HepG2 (cell line): ENCODE data around the gene KDM7A. TPM values are rescaled to one million over a fixed set of nuclear protein-coding genes. Genes with fewer than 3 reads are reported as not detected.
A peak's percentile ranks its signal among the peaks of the same experiment; 100 is the strongest.

Source experiments
- ATAC-seq: fragments of 200-7000 bp; cut with Tn5 transposase; 3 replicates; pipeline ENCODE4 v1.9.1; 2020; ENCODE audit warnings: mild to moderate bottlenecking, moderate library complexity
- BruUV-seq: library from RNA; stranded (reverse); fragments of 400-500 nt; replicated peaks from 2 replicates; lab custom pipeline; 2021; lab: Mats Ljungman, UMichigan
- CTCF ChIA-PET: fragments of 300-600 bp; formaldehyde crosslinking; extraction: SDS; loops from one replicate; lab custom pipeline; 2021; ENCODE audit warnings: low total read pairs, inconsistent platforms, low intra/inter-chr PET ratio; lab: Yijun Ruan, JAX
- POLR2A ChIA-PET: fragments of 350-600 bp; sonication (Branson Sonifier 250); formaldehyde crosslinking; loops from one replicate; lab custom pipeline; 2020; ENCODE audit warnings: antibody characterized with exemption, inconsistent platforms; lab: Yijun Ruan, JAX
- DNase-seq: peaks from one replicate; pipeline ENCODE4 v3.0.0-alpha.2; 2015; ENCODE audit warnings: low spot score
- FAIRE-seq: peaks from 3 replicates; lab custom pipeline; 2011; peaks lifted over from hg19 to GRCh38; lab: Jason Lieb, UNC
- H2AFZ ChIP-seq: one replicate; pipeline ENCODE4 v1.6.1; 2011; ENCODE audit warnings: low read length, inconsistent platforms
- H3K27ac ChIP-seq: fragments of 300-600 bp; 3 replicates; pipeline ENCODE4 v1.8.0; 2011; ENCODE audit warnings: mixed run types, mild to moderate bottlenecking, mixed read lengths, low read length, inconsistent platforms; ENCODE audit not compliant: insufficient read depth; ENCODE audit errors: extremely low read length
- H3K27me3 ChIP-seq, 2 experiments: fragments of 200-600 bp in 1 of 2; 2 replicates in 1 of 2; 3 replicates in 1 of 2; pipeline versions ENCODE4 v1.6.0 to v1.8.0; 2011; ENCODE audit warnings: low read length in 2 of 2, mild to moderate bottlenecking in 2 of 2, moderate library complexity in 2 of 2, inconsistent platforms in 1 of 2; ENCODE audit not compliant: insufficient read depth in 2 of 2, control insufficient read depth in 1 of 2
- H3K36me3 ChIP-seq, 2 experiments: fragments of 200-600 bp in 1 of 2; replicated peaks in 1 of 2; 2 replicates in 1 of 2; 3 replicates in 1 of 2; pipeline versions ENCODE4 v1.5.1 to v1.8.0; 2011; ENCODE audit warnings: low read length in 2 of 2, inconsistent platforms in 1 of 2; ENCODE audit not compliant: insufficient read depth in 2 of 2, control insufficient read depth in 1 of 2
- H3K4me1 ChIP-seq: 2 replicates; pipeline ENCODE4 v1.5.1; 2012; ENCODE audit warnings: low read length, inconsistent platforms; ENCODE audit not compliant: insufficient read depth
- H3K4me2 ChIP-seq: 2 replicates; pipeline ENCODE4 v1.6.0; 2011; ENCODE audit warnings: low read depth, low read length, inconsistent platforms
- H3K4me3 ChIP-seq, 3 experiments: fragments of 200-600 bp in 1 of 3; sonication (generic), shearing (Covaris generic) in 1 of 3; replicated peaks in 1 of 3; 2 replicates each; pipeline ENCODE4 v1.5.1; 2011 to 2016; ENCODE audit warnings: low read length in 3 of 3, inconsistent platforms in 2 of 3, low read depth in 2 of 3, mild to moderate bottlenecking in 2 of 3, control low read depth in 1 of 3, mixed read lengths in 1 of 3; ENCODE audit not compliant: insufficient read depth in 1 of 3
- H3K79me2 ChIP-seq: one replicate; pipeline ENCODE4 v1.6.1; 2011; ENCODE audit warnings: low read length, inconsistent platforms; ENCODE audit not compliant: insufficient read depth
- H3K9ac ChIP-seq: 2 replicates; pipeline ENCODE4 v1.6.0; 2011; ENCODE audit warnings: mild to moderate bottlenecking, low read depth, low read length, inconsistent platforms; ENCODE audit not compliant: insufficient read depth
- H3K9me3 ChIP-seq: 2 replicates; pipeline ENCODE4 v1.5.1; 2012; ENCODE audit warnings: mild to moderate bottlenecking, low read length
- H4K20me1 ChIP-seq: 2 replicates; pipeline ENCODE4 v1.6.0; 2011; ENCODE audit warnings: inconsistent platforms, mild to moderate bottlenecking, low read length, moderate library complexity; ENCODE audit not compliant: insufficient read depth
- ATF1 ChIP-seq: IDR thresholded peaks from 2 replicates; pipeline ENCODE4 v1.6.1; 2016; ENCODE audit warnings: mild to moderate bottlenecking, control low read depth
- HNRNPH1 ChIP-seq: fragments of 200-400 bp; formaldehyde crosslinking; optimal IDR thresholded peaks from 2 replicates; pipeline ENCODE3; 2017; ENCODE audit warnings: mild to moderate bottlenecking, low read depth, low read length
- MTA1 ChIP-seq: sonication (generic); formaldehyde crosslinking; IDR thresholded peaks from 2 replicates; pipeline ENCODE4 v1.4.0; 2020; ENCODE audit warnings: missing genetic modification reagents, mild to moderate bottlenecking, borderline replicate concordance
- NBN ChIP-seq: fragments of 450-650 bp; conservative IDR thresholded peaks from 2 replicates; pipeline ENCODE4 v1.6.1; 2017
- RAD51 ChIP-seq: fragments of 450-650 bp; IDR thresholded peaks from 2 replicates; pipeline ENCODE4 v1.6.1; 2016; ENCODE audit warnings: borderline replicate concordance
- RBM22 ChIP-seq: fragments of 200-400 bp; formaldehyde crosslinking; optimal IDR thresholded peaks from 2 replicates; pipeline ENCODE3; 2017; ENCODE audit warnings: mild to moderate bottlenecking, low read length, moderate library complexity
- SMAD9 ChIP-seq: sonication (generic); formaldehyde crosslinking; IDR thresholded peaks from 2 replicates; pipeline ENCODE4 v1.5.1; 2020; ENCODE audit warnings: mild to moderate bottlenecking, missing genetic modification reagents
- TGIF2 ChIP-seq: IDR thresholded peaks from 2 replicates; pipeline ENCODE4 v1.6.1; 2016; ENCODE audit warnings: control low read depth, missing compliant biosample characterization
- ZBTB3 ChIP-seq: sonication (generic); formaldehyde crosslinking; IDR thresholded peaks from 2 replicates; pipeline ENCODE4 v1.4.0; 2020; ENCODE audit warnings: low read depth, mild to moderate bottlenecking, moderate library complexity, missing genetic modification reagents, borderline replicate concordance
- ZNF205 ChIP-seq: IDR thresholded peaks from 2 replicates; pipeline ENCODE4 v1.6.1; 2018; ENCODE audit warnings: missing biosample characterization, missing genetic modification reagents
- WGBS: methylation state at CpG from one replicate; pipeline ENCODE4 v1.1.6; 2017; ENCODE audit warnings: low lambda C conversion rate; 5-methylcytosine and 5-hydroxymethylcytosine counted together
- in situ Hi-C: cut with HindIII; loops from 2 replicates; pipeline ENCODE4 v1.10.0; 2017; ENCODE audit warnings: low pct_unique_long_range_greater_than_20kb; ENCODE audit not compliant: extremely low pct_ligation_motif_present
- intact Hi-C: fragments of 100-400 bp; cut with micrococcal nuclease; formaldehyde crosslinking; loops from one replicate; pipeline ENCODE4 v1.10.0; 2022; ENCODE audit not compliant: unreplicated experiment
- polyA plus RNA-seq, 8 experiments: library from polyadenylated mRNA; depleted of rRNA in 3 of 8; stranded (reverse) in 7 of 8; unstranded in 1 of 8; fragments of >200 nt; fragmentation: Illumina TruSeq in 4 of 8; extraction: Trizol in 4 of 8; gene quantifications; 2 replicates each; pipeline versions ENCODE4 v1.2.1 to v1.2.3, GENCODE V29; 2011 to 2016; ENCODE audit warnings: low read depth in 4 of 8, missing spikeins in 1 of 8, mixed read lengths in 1 of 8; ENCODE audit not compliant: insufficient read depth in 1 of 8
- total RNA-seq, 5 experiments: library from RNA; depleted of rRNA; stranded (reverse); fragments of >200 nt; fragmentation: Illumina TruSeq; extraction: Trizol; gene quantifications; 2 replicates each; pipeline ENCODE4 v1.2.3, GENCODE V29; 2016; ENCODE audit warnings: low read depth in 1 of 5
- TF ChIP-seq, protein P1 (sequence below): IDR thresholded peaks from 2 replicates; pipeline ENCODE4 v1.4.0; 2020; ENCODE audit warnings: mild to moderate bottlenecking, missing genetic modification reagents
- TF ChIP-seq, protein P2 (sequence below): sonication (generic); formaldehyde crosslinking; IDR thresholded peaks from 2 replicates; pipeline ENCODE4 v1.8.0; 2022; ENCODE audit warnings: missing genetic modification reagents, mild to moderate bottlenecking, inconsistent platforms, borderline replicate concordance

KDM7A gene
- total and polyA plus RNA-seq, 2 of the 13 experiments (the other 11 are each of a cell fraction or from before 2014, with no cell fraction given), result 10.8 to 16.8 TPM

DNA sequence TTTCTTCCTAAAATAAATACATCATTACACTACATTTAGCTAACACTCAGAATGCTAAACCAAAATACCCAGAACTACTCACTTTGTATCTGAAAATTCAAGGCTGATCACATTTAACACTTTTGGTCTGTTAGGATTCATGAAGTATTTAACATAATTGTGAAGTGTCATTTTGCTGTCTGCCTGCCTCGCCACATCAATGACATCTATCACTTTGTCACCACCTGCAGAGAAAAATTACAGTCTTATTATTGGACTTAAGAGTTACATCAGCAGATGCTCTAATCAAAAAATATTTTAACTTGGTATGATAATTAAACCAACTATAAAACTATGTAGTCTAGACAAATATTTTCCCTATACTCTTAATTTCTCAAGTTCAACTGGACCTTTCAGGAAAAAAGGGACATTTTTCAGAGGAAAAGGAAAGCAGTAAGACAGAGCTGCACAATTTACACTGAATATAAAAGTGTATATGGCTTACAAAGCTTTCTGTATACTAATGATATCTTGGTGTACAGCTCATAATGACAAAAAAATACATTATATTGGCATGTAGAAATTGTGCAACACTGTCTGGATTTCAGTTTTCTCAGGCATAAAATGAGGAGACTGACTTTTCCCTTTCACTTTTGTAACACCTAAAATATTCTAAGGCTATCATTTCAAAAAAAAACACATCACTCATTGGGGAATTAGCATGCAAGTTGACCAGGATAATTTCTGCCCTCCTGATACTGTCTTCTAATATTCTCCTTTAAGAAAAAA, 49.2 kb downstream of the KDM7A start:
- no peaks in the 10 kb centered on the region for H3K79me2 ChIP-seq
- no peak for FAIRE-seq
- in situ Hi-C loops, result no loop called here
- H3K36me3 ChIP-seq, result peaks cover 25 to 81% of the 10 kb centered on the region in 2 experiments
- H3K4me1 ChIP-seq, result no peaks in the 10 kb centered on the region
- ChIA-PET POLR2A (no interaction called here), CTCF (no interaction called here)
- H3K4me2 ChIP-seq, result no peak overlapping the region
- WGBS, result 100% methylated on average over 1 of the region's 1 CpG
- no peak for DNase-seq
- no peak overlapping the region for H3K27ac ChIP-seq
- H2AFZ ChIP-seq, result no peak overlapping the region
- no peak overlapping the region for H3K4me3 ChIP-seq
- no peak overlapping the region for H3K9ac ChIP-seq
- no peak for ATAC-seq
- peaks cover 8% of the 10 kb centered on the region; the same call in 1 of the 2 replicates for H4K20me1 ChIP-seq
- H3K9me3 ChIP-seq, result no peaks in the 10 kb centered on the region
- TF ChIP-seq RBM22, result peak; percentile 21
- no peak for TF ChIP-seq ZBTB3 (CRISPR knock-in tag)
- TF ChIP-seq, all 625 proteins: peak for 1
- intact Hi-C loops, result no loop called here
- no TSS peak for BruUV-seq
- H3K27me3 ChIP-seq, result no peaks in the 10 kb centered on the region

DNA sequence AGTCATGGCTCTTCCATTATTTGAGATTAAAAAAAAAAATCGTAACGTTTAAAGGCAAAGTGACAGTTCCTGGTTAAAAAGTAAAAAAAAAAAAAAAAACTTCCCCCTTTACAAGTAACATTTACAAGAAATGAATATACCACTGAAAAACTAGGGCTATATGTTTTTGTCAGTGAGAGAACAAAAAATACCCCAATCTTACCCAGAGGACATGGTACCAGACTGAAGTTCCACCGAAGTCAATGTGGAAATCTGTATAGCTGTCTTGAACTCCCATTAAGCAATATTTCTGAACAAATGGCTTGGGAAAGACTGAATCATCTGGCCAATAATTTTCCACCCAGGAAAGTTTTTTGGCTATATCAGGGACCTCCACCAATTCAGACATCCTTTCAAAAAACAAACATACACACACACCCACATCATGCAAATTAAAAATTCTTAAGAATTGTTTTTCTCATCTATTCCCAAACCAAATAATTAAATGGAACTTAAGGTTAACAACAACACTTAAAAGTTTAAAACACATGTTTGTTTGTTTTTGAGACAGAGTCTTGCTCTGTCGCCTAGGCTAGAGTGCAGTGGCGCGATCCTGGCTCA, 50.2 kb downstream of the KDM7A start:
- Histone ChIP-seq H2AFZ (no peak overlapping the region), H3K4me1 (no peaks in the 10 kb centered on the region), H3K9me3 (no peaks in the 10 kb centered on the region), H3K4me3 (no peak overlapping the region), H3K79me2 (no peaks in the 10 kb centered on the region), H3K9ac (no peak overlapping the region), H3K36me3 (peaks cover 24 to 78% of the 10 kb centered on the region in 2 experiments), H3K27me3 (no peaks in the 10 kb centered on the region), H3K4me2 (no peak overlapping the region), H3K27ac (no peak overlapping the region), H4K20me1 (peaks cover 8% of the 10 kb centered on the region)
- in situ Hi-C loops, result no loop called here
- ATAC-seq, result no peak
- intact Hi-C loops, result no loop called here
- ChIA-PET CTCF (no interaction called here), POLR2A (no interaction called here)
- no peak for DNase-seq
- TSS peak; percentile 4 for BruUV-seq
- FAIRE-seq, result no peak
- 93% methylated on average over 6 of the region's 6 CpGs for WGBS
- TF ChIP-seq, protein P1, sequence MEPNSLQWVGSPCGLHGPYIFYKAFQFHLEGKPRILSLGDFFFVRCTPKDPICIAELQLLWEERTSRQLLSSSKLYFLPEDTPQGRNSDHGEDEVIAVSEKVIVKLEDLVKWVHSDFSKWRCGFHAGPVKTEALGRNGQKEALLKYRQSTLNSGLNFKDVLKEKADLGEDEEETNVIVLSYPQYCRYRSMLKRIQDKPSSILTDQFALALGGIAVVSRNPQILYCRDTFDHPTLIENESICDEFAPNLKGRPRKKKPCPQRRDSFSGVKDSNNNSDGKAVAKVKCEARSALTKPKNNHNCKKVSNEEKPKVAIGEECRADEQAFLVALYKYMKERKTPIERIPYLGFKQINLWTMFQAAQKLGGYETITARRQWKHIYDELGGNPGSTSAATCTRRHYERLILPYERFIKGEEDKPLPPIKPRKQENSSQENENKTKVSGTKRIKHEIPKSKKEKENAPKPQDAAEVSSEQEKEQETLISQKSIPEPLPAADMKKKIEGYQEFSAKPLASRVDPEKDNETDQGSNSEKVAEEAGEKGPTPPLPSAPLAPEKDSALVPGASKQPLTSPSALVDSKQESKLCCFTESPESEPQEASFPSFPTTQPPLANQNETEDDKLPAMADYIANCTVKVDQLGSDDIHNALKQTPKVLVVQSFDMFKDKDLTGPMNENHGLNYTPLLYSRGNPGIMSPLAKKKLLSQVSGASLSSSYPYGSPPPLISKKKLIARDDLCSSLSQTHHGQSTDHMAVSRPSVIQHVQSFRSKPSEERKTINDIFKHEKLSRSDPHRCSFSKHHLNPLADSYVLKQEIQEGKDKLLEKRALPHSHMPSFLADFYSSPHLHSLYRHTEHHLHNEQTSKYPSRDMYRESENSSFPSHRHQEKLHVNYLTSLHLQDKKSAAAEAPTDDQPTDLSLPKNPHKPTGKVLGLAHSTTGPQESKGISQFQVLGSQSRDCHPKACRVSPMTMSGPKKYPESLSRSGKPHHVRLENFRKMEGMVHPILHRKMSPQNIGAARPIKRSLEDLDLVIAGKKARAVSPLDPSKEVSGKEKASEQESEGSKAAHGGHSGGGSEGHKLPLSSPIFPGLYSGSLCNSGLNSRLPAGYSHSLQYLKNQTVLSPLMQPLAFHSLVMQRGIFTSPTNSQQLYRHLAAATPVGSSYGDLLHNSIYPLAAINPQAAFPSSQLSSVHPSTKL (CRISPR knock-in tag), result no peak
- TF ChIP-seq TGIF2 (CRISPR knock-in tag) (no peak), HNRNPH1 (no peak), NBN (no peak), SMAD9 (CRISPR knock-in tag) (no peak), ATF1 (CRISPR knock-in tag) (no peak), RAD51 (no peak), ZNF205 (no peak), MTA1 (CRISPR knock-in tag) (no peak)
- TF ChIP-seq, protein P2, sequence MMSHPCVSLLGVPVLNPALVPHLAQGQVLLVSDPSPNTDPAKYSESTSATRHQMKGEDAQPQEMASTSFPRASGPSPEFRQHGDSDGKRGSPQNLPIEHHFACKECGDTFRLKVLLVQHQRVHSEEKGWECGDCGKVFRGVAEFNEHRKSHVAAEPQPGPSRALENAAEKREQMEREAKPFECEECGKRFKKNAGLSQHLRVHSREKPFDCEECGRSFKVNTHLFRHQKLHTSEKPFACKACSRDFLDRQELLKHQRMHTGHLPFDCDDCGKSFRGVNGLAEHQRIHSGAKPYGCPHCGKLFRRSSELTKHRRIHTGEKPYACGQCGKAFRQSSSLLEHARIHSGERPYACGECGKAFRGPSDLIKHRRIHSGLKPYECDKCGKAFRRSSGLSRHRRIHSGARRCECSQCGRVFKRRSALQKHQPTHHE, result no peak
